Astrocyte (in vitro differentiated cells and primary cell): Measurements from ENCODE around the gene FTH1. TPM values are rescaled to one million over a fixed set of nuclear protein-coding genes. Genes with fewer than 3 reads are reported as not detected.

Experiments used
- DNase-seq: peaks from one replicate; pipeline ENCODE4 v3.0.0-alpha.2; 2010; ENCODE audit warnings: low read depth
- FAIRE-seq: peaks from 2 replicates; lab custom pipeline; 2011; peaks lifted over from hg19 to GRCh38; lab: Jason Lieb, UNC
- H2AFZ ChIP-seq: 2 replicates; pipeline ENCODE4 v1.6.0; 2012; ENCODE audit warnings: low read depth, low read length, inconsistent platforms
- H3K27ac ChIP-seq: 2 replicates; pipeline ENCODE4 v1.5.1; 2011; ENCODE audit warnings: low read depth, low read length, inconsistent platforms
- H3K27me3 ChIP-seq: 2 replicates; pipeline ENCODE4 v1.6.0; 2011; ENCODE audit warnings: low read length, inconsistent platforms; ENCODE audit not compliant: insufficient read depth
- H3K36me3 ChIP-seq: 2 replicates; pipeline ENCODE4 v1.5.1; 2011; ENCODE audit warnings: low read length, inconsistent platforms; ENCODE audit not compliant: insufficient read depth
- H3K4me1 ChIP-seq: 2 replicates; pipeline ENCODE4 v1.5.1; 2011; ENCODE audit warnings: low read length, inconsistent platforms; ENCODE audit not compliant: insufficient read depth
- H3K4me2 ChIP-seq: 2 replicates; pipeline ENCODE4 v1.6.0; 2012; ENCODE audit warnings: low read length, inconsistent platforms
- H3K4me3 ChIP-seq: 2 replicates; pipeline ENCODE4 v1.5.1; 2011; ENCODE audit warnings: low read depth, mild to moderate bottlenecking, low read length, inconsistent platforms; ENCODE audit not compliant: insufficient read depth
- H3K79me2 ChIP-seq: 2 replicates; pipeline ENCODE4 v1.6.0; 2012; ENCODE audit warnings: mild to moderate bottlenecking, low read length, inconsistent platforms; ENCODE audit not compliant: insufficient read depth
- H3K9ac ChIP-seq: 2 replicates; pipeline ENCODE4 v1.6.0; 2012; ENCODE audit warnings: mild to moderate bottlenecking, low read length, inconsistent platforms
- H3K9me3 ChIP-seq: 2 replicates; pipeline ENCODE4 v1.5.1; 2012; ENCODE audit warnings: low read depth, mild to moderate bottlenecking, low read length, inconsistent platforms; ENCODE audit not compliant: insufficient read depth
- H4K20me1 ChIP-seq: 2 replicates; pipeline ENCODE4 v1.6.0; 2012; ENCODE audit warnings: low read length, inconsistent platforms; ENCODE audit not compliant: insufficient read depth
- H3K27ac Mint-ChIP-seq: one replicate; pipeline ENCODE4 v1.8.0; 2021; ENCODE audit warnings: mild to moderate bottlenecking, mixed read lengths; ENCODE audit not compliant: unreplicated experiment
- H3K27me3 Mint-ChIP-seq: one replicate; pipeline ENCODE4 v1.8.0; 2021; ENCODE audit warnings: low read depth, mixed read lengths; ENCODE audit not compliant: unreplicated experiment
- H3K36me3 Mint-ChIP-seq: one replicate; pipeline ENCODE4 v1.8.0; 2021; ENCODE audit warnings: low read depth, mixed read lengths; ENCODE audit not compliant: unreplicated experiment
- H3K4me1 Mint-ChIP-seq: one replicate; pipeline ENCODE4 v1.8.0; 2021; ENCODE audit warnings: low read depth, mixed read lengths; ENCODE audit not compliant: unreplicated experiment
- H3K4me3 Mint-ChIP-seq: one replicate; pipeline ENCODE4 v1.8.0; 2021; ENCODE audit warnings: mild to moderate bottlenecking, moderate library complexity, mixed read lengths; ENCODE audit not compliant: unreplicated experiment
- H3K9me3 Mint-ChIP-seq: one replicate; pipeline ENCODE4 v1.8.0; 2021; ENCODE audit warnings: mild to moderate bottlenecking, mixed read lengths; ENCODE audit not compliant: unreplicated experiment
- EZH2 ChIP-seq: IDR thresholded peaks from 2 replicates; pipeline ENCODE4 v1.6.1; 2012; ENCODE audit warnings: mild to moderate bottlenecking, low read length, inconsistent platforms; ENCODE audit not compliant: insufficient read depth
- total RNA-seq: library from RNA; stranded (reverse); gene quantifications from 2 replicates; pipeline ENCODE4 v1.2.1, GENCODE V29; 2021
- TF ChIP-seq, protein P1 (sequence below): IDR thresholded peaks from 2 replicates; pipeline ENCODE4 v1.5.1; 2011; ENCODE audit warnings: low read depth, mild to moderate bottlenecking, inconsistent platforms, low read length, moderate library complexity; ENCODE audit not compliant: insufficient read depth

The FTH1 gene
- total RNA-seq, 1 donor from 2014 or later = 2,092 TPM

DNA sequence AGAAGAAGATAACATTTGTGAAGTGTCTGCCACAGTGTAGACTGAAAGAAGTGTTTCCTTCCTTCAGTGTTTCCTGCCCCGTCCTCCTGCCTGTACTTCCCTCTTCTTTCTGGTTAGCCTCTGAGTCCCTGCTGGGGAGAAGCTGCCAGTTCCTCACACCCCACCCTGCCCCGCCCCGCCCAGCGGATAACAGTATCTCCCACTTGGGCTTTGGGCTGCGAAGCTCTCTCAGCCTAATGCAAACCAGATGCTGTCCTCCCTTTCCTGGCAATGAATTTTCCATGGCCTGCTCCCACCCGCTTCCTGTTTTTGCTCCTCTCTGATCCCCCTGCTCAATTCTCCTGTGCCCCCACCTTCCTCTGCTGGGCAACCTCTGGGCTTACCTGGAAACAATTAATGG lies 44.9 kb downstream of the FTH1 start:
- Histone ChIP-seq H3K79me2 (no peaks in the 10 kb centered on the region), H2AFZ (no peak overlapping the region), H3K9me3 (no peaks in the 10 kb centered on the region), H3K4me1 (peaks cover 16% of the 10 kb centered on the region), H3K4me2 (no peak overlapping the region), H3K27ac (no peak overlapping the region), H3K9ac (no peak overlapping the region), H3K27me3 (peaks cover 22% of the 10 kb centered on the region), H4K20me1 (no peaks in the 10 kb centered on the region), H3K36me3 (no peaks in the 10 kb centered on the region), H3K4me3 (no peak overlapping the region)
- H3K36me3 Mint-ChIP-seq = no peaks in the 10 kb centered on the region
- peaks cover 13% of the 10 kb centered on the region for H3K4me1 Mint-ChIP-seq
- H3K9me3 Mint-ChIP-seq = no peaks in the 10 kb centered on the region
- FAIRE-seq = no peak
- no peak for TF ChIP-seq EZH2
- H3K27ac Mint-ChIP-seq = peak overlapping the region; percentile 83
- H3K4me3 Mint-ChIP-seq = peak overlapping the region; percentile 34
- peaks cover 44% of the 10 kb centered on the region for H3K27me3 Mint-ChIP-seq
- DNase-seq = peak; percentile 32

DNA sequence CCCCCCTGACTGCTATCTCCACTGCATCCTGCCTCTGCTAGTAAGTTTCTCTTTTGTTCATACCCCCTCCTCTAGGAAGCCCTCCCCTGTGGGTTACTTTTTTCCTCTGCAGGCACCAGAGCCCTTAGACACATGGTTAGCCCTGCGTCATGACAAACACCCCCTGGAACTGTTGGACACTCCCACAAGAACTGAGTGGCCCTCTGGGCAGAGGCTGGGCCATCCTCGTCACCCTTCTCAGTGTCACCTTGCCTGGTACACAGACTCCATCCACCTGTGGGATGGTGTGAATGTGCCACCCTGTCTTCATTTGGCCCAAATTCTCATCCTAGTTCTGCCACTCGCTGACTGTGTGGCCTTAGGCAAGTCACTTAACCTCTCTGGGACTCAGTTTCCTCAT lies 46.0 kb downstream of the FTH1 start:
- H2AFZ ChIP-seq = no peak overlapping the region
- TF ChIP-seq, protein P1, sequence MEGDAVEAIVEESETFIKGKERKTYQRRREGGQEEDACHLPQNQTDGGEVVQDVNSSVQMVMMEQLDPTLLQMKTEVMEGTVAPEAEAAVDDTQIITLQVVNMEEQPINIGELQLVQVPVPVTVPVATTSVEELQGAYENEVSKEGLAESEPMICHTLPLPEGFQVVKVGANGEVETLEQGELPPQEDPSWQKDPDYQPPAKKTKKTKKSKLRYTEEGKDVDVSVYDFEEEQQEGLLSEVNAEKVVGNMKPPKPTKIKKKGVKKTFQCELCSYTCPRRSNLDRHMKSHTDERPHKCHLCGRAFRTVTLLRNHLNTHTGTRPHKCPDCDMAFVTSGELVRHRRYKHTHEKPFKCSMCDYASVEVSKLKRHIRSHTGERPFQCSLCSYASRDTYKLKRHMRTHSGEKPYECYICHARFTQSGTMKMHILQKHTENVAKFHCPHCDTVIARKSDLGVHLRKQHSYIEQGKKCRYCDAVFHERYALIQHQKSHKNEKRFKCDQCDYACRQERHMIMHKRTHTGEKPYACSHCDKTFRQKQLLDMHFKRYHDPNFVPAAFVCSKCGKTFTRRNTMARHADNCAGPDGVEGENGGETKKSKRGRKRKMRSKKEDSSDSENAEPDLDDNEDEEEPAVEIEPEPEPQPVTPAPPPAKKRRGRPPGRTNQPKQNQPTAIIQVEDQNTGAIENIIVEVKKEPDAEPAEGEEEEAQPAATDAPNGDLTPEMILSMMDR = no peak
- TF ChIP-seq EZH2 = no peak
- no peaks in the 10 kb centered on the region for H4K20me1 ChIP-seq
- no peaks in the 10 kb centered on the region for H3K9me3 ChIP-seq
- Mint-ChIP-seq H3K4me1 (peaks cover 13% of the 10 kb centered on the region), H3K36me3 (no peaks in the 10 kb centered on the region), H3K27ac (no peak overlapping the region), H3K4me3 (no peak overlapping the region), H3K27me3 (peaks cover 42% of the 10 kb centered on the region), H3K9me3 (no peaks in the 10 kb centered on the region)
- H3K27me3 ChIP-seq = peaks cover 25% of the 10 kb centered on the region
- H3K79me2 ChIP-seq = no peaks in the 10 kb centered on the region
- no peaks in the 10 kb centered on the region for H3K36me3 ChIP-seq
- H3K27ac ChIP-seq = no peak overlapping the region
- no peak overlapping the region for H3K4me2 ChIP-seq
- H3K4me3 ChIP-seq = no peak overlapping the region
- FAIRE-seq (no peak), DNase-seq (no peak)
- no peak overlapping the region for H3K9ac ChIP-seq
- peaks cover 16% of the 10 kb centered on the region for H3K4me1 ChIP-seq

DNA sequence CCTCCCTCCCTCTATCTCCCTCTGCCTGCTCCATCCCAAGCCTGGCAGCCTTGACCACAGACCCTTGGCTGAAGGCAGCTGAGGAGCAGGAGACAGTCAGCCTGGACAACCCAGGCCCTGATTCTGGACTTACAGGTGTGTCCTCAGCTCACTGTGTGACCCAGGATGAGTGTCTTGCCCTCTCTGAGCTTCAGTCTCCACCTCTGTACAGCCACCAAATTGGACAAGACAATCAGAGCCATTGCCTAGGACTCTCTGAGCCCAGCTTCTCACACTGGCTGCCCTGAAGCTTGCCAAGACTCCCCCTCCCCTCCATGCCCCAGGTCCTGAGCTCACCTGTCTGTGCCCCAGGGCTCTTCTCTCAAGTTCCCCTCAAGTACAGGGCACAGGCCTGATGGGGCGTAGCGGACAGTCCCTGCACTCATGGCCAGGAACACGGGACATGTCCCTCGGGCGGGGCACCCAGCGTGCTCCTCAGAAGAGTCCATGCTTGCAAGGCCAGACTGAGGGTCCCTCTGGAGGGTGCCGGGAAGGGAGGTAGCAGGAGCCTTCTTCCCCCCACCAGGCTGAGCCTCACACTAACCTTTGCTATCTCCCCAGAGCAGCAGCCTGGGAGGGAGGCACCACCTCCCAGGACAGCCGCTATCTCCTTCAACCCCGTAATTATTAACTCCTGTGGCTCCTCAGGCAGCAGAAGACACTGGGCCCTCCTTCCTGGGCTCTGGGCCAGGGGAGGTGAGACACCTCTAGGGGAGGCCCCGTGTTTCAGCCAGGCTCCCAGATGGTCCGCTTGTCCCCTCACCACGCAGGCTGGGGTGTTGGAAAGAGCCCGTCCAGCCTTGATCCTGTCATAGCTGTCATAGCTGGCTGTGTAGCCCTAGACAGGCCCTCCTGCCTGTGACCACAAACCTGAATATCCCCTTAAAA lies 47.5 kb downstream of the FTH1 start:
- H3K4me1 Mint-ChIP-seq = peaks cover 13% of the 10 kb centered on the region
- no peak for DNase-seq
- no peak overlapping the region for H3K4me3 Mint-ChIP-seq

More for the DNA sequence above, 47.5 kb downstream of the FTH1 start:
- H3K27me3 Mint-ChIP-seq = peaks cover 40% of the 10 kb centered on the region
- no peak overlapping the region for H3K27ac ChIP-seq
- no peaks in the 10 kb centered on the region for H3K9me3 ChIP-seq
- no peak for FAIRE-seq
- no peaks in the 10 kb centered on the region for H3K36me3 Mint-ChIP-seq
- H3K9ac ChIP-seq = no peak overlapping the region
- H3K36me3 ChIP-seq = no peaks in the 10 kb centered on the region
- no peak for TF ChIP-seq EZH2
- TF ChIP-seq, protein P1 = no peak
- H3K4me1 ChIP-seq = peaks cover 16% of the 10 kb centered on the region
- no peak overlapping the region for H2AFZ ChIP-seq
- H4K20me1 ChIP-seq = no peaks in the 10 kb centered on the region
- H3K4me3 ChIP-seq = no peak overlapping the region
- no peaks in the 10 kb centered on the region for H3K9me3 Mint-ChIP-seq
- peaks cover 27% of the 10 kb centered on the region for H3K27me3 ChIP-seq
- no peaks in the 10 kb centered on the region for H3K79me2 ChIP-seq
- no peak overlapping the region for H3K27ac Mint-ChIP-seq
- H3K4me2 ChIP-seq = no peak overlapping the region
